GM18858 (cell line): Measurements from ENCODE around the gene TTLL1.
"Not testable (repeated sequence)": the region's sequence is repeated elsewhere in the genome, so short reads cannot be mapped to it uniquely, and the experiment has no call there.

Experiments used
- ATAC-seq: cut with Tn5 transposase; IDR thresholded peaks from one replicate; pipeline ENCODE4 v1.9.1; 2021; ENCODE audit not compliant: unreplicated experiment

The TTLL1 gene

GRCh38 chr22:43110444-43110926 lies 21.3 kb upstream of the TTLL1 start, which contains the start of gene BIK:
TSS of gene BIK (plus strand) at chr22:43110750. CDS start at chr22:43124023, 13,273 bp downstream.
- ATAC-seq, result no peak

GRCh38 chr22:43109921-43110443 lies 20.8 kb upstream of the TTLL1 start:
- no peak for ATAC-seq

- no peak for ATAC-seq
Measured at GRCh38 chr22:43109511-43109910, 20.3 kb upstream of the TTLL1 start.

- no peak for ATAC-seq
Measured at GRCh38 chr22:43106302-43106701, 17.1 kb upstream of the TTLL1 start.

- ATAC-seq, result not testable (repeated sequence)
Measured at GRCh38 chr22:43104950-43105349, 15.8 kb upstream of the TTLL1 start.

- ATAC-seq, result not testable (repeated sequence)
Measured at GRCh38 chr22:43104056-43104625, 14.9 kb upstream of the TTLL1 start.

- ATAC-seq, result no peak
Measured at GRCh38 chr22:43101306-43101705, 12.1 kb upstream of the TTLL1 start.

GRCh38 chr22:43100225-43100624 lies 11.0 kb upstream of the TTLL1 start:
- ATAC-seq, result no peak

- no peak for ATAC-seq
Measured at GRCh38 chr22:43099095-43099494, 9.9 kb upstream of the TTLL1 start.

- no peak for ATAC-seq
Measured at GRCh38 chr22:43098356-43098755, 9.2 kb upstream of the TTLL1 start.

- no peak for ATAC-seq
Measured at GRCh38 chr22:43096420-43096819, 7.2 kb upstream of the TTLL1 start.

GRCh38 chr22:43094551-43094950 lies 5.4 kb upstream of the TTLL1 start:
- no peak for ATAC-seq

GRCh38 chr22:43094085-43094484 lies 4.9 kb upstream of the TTLL1 start:
- ATAC-seq, result no peak

GRCh38 chr22:43092085-43092484 lies 2.9 kb upstream of the TTLL1 start:
- ATAC-seq, result no peak

GRCh38 chr22:43090130-43090789 lies 1.1 kb upstream of the TTLL1 start:
- ATAC-seq, result no peak

- ATAC-seq, result no peak
Measured at GRCh38 chr22:43088627-43088983, 586 bp downstream of the TTLL1 start.

- ATAC-seq, result no peak
Measured at GRCh38 chr22:43085658-43086606, 3.3 kb downstream of the TTLL1 start.

GRCh38 chr22:43081968-43082367 lies 7.2 kb downstream of the TTLL1 start:
- ATAC-seq, result no peak

GRCh38 chr22:43080616-43081015 lies 8.6 kb downstream of the TTLL1 start:
- ATAC-seq, result no peak

GRCh38 chr22:43079742-43080141 lies 9.4 kb downstream of the TTLL1 start:
- no peak for ATAC-seq

- no peak for ATAC-seq
Measured at GRCh38 chr22:43078522-43078921, 10.7 kb downstream of the TTLL1 start.
